IPS DF 4.7 (cell line): ENCODE data around the gene KIF7.
"Not testable (repeated sequence)": the region's sequence is repeated elsewhere in the genome, so short reads cannot be mapped to it uniquely, and the experiment has no call there.

Experiments
- DNase-seq: peaks from one replicate; pipeline ENCODE4 v3.0.0-alpha.2; 2013; ENCODE audit warnings: low spot score; ENCODE audit errors: extremely low read depth

Gene KIF7

GRCh38 chr15:89616228-89616627, 39.0 kb downstream of the KIF7 start:
- DNase-seq, result no peak

- no peak for DNase-seq
These were observed 40.1 kb downstream of the KIF7 start for GRCh38 chr15:89615135-89615534.

- no peak for DNase-seq
These were observed 41.1 kb downstream of the KIF7 start for GRCh38 chr15:89614164-89614563.

GRCh38 chr15:89613031-89613430, 42.2 kb downstream of the KIF7 start:
- no peak for DNase-seq

GRCh38 chr15:89611317-89611716, 44.0 kb downstream of the KIF7 start:
- no peak for DNase-seq

- DNase-seq, result no peak
These were observed 56.2 kb downstream of the KIF7 start for GRCh38 chr15:89599021-89599420.

- no peak for DNase-seq
These were observed 62.2 kb downstream of the KIF7 start for GRCh38 chr15:89593018-89593417.

- DNase-seq, result no peak
These were observed 63.4 kb downstream of the KIF7 start for GRCh38 chr15:89591834-89592233.

- DNase-seq, result no peak
These were observed 67.3 kb downstream of the KIF7 start for GRCh38 chr15:89587955-89588354.

GRCh38 chr15:89586651-89587050, 68.6 kb downstream of the KIF7 start:
- no peak for DNase-seq

GRCh38 chr15:89580747-89581146, 74.5 kb downstream of the KIF7 start:
- DNase-seq, result not testable (repeated sequence)

GRCh38 chr15:89578146-89578545, 77.1 kb downstream of the KIF7 start:
- no peak for DNase-seq
